Measurements from ENCODE around the gene TADA3. TPM values are rescaled to one million over a fixed set of nuclear protein-coding genes. Genes with fewer than 3 reads are reported as not detected.

TADA3 gene
- total and polyA plus RNA-seq, 2 of the 4 experiments (the other 2 are of a cell fraction): 68.0 to 83.0 TPM

- 100% methylated on average over 1 of the region's 4 CpGs; no CpG with 5 or more reads in 1 of the 2 experiments for WGBS, 2 experiments (ENCODE audit: extremely low coverage in 2 of 2, insufficient read length in 1 of 2)
- H2BK15ac ChIP-seq (ENCODE audit: low read depth, low read length): no peak overlapping the region
- ATAC-seq (ENCODE audit: low read depth) (no peak), DNase-seq (no peak)
- ChIA-PET CTCF (no interaction called here), POLR2A (ENCODE audit: unreplicated experiment) (no interaction called here)
- intact Hi-C loops (cut with micrococcal nuclease): no loop called here
- peaks cover 10% of the 10 kb centered on the region for H3K36me3 ChIP-seq (ENCODE audit: control insufficient read depth, insufficient read depth, low read length)
- H2AFZ ChIP-seq (replicated peaks; ENCODE audit: low read length, poor library complexity): peak overlapping the region; percentile 21
- H2AK5ac ChIP-seq (ENCODE audit: low read depth, low read length): no peak overlapping the region
- H3K18ac ChIP-seq (ENCODE audit: low read depth, low read length): no peak overlapping the region
- dilution Hi-C loops (cut with HindIII; ENCODE audit: low sequenced_read_pairs, unreplicated experiment): no loop called here
- H2BK20ac ChIP-seq (ENCODE audit: low read depth, low read length): no peak overlapping the region
- BruUV-seq (replicated peaks): no TSS peak
- no peak overlapping the region for H2BK5ac ChIP-seq (ENCODE audit: low read depth, low read length, poor library complexity, severe bottlenecking)
- H3K23ac ChIP-seq (ENCODE audit: low read depth, low read length): no peak overlapping the region
- peaks cover 27% of the 10 kb centered on the region for H3K4me1 ChIP-seq (ENCODE audit: control insufficient read depth, insufficient read depth, low read length)
- no peak overlapping the region for H4K91ac ChIP-seq (ENCODE audit: insufficient read depth, low read depth, low read length)
- no peak overlapping the region for H3K56ac ChIP-seq (ENCODE audit: extremely low read depth, insufficient read depth, low read length)
- no peak overlapping the region for H3K4me3 ChIP-seq (ENCODE audit: insufficient read depth, low read depth, low read length)
- no peak overlapping the region for H3K27ac ChIP-seq (ENCODE audit: insufficient read depth, low read length)
- no peak overlapping the region for H3K14ac ChIP-seq (replicated peaks; ENCODE audit: low read depth, low read length)
- H3K9ac ChIP-seq (ENCODE audit: low read depth, low read length): no peak overlapping the region
- no peak overlapping the region for H2BK120ac ChIP-seq (ENCODE audit: low read depth, low read length)
- H2AK9ac ChIP-seq (replicated peaks; ENCODE audit: low read depth, low read length, poor library complexity): peak overlapping the region; percentile 18
- no peak for TF ChIP-seq SMC3 (IDR thresholded peaks at IDR 0.05; ENCODE audit: low read depth, low read length)
- TF ChIP-seq MAFK (IDR thresholded peaks at IDR 0.05; ENCODE audit: low read depth, low read length): no peak
- TF ChIP-seq BHLHE40 (IDR thresholded peaks at IDR 0.05; ENCODE audit: low read depth, low read length): no peak
- TF ChIP-seq USF2 (IDR thresholded peaks at IDR 0.05; ENCODE audit: low read depth, low read length): peak; percentile 87
- H4K8ac ChIP-seq (ENCODE audit: low read depth in 2 of 2, low read length in 2 of 2): no peak overlapping the region
- in situ Hi-C loops (cut with MboI; ENCODE audit: low sequenced_read_pairs): no loop called here
- no peaks in the 10 kb centered on the region for H3K27me3 ChIP-seq (ENCODE audit: control insufficient read depth, insufficient read depth, low read length)
- H3K9me1 ChIP-seq (ENCODE audit: insufficient read depth, low read length): peaks cover 28% of the 10 kb centered on the region
- H4K5ac ChIP-seq (ENCODE audit: low read depth, low read length): no peak overlapping the region
- no peak overlapping the region; the same call in 1 of the 2 replicates for H3K4ac ChIP-seq (ENCODE audit: low read depth, low read length)
- H4K20me1 ChIP-seq (ENCODE audit: insufficient read depth, low read length): peaks cover 8% of the 10 kb centered on the region; the same call in 1 of the 2 replicates
- H3K79me1 ChIP-seq (ENCODE audit: low read depth in 1 of 2, low read length in 2 of 2): peaks cover 16 to 49% of the 10 kb centered on the region in 2 experiments
- H3K9me3 ChIP-seq (ENCODE audit: control insufficient read depth, insufficient read depth, low read length): no peaks in the 10 kb centered on the region
- H3K4me2 ChIP-seq (ENCODE audit: low read depth, low read length): no peak overlapping the region
Observed at GRCh38 chr3:9765865-9766264, 26.4 kb downstream of the TADA3 start.

Measured in IMR-90 (cell line).